Measurements from ENCODE around the gene XPNPEP3. TPM values are rescaled to one million over a fixed set of nuclear protein-coding genes. Genes with fewer than 3 reads are reported as not detected.

Gene XPNPEP3
- total RNA-seq, 2 donors from 2014 or later, result 27.6 to 32.7 TPM

DNA sequence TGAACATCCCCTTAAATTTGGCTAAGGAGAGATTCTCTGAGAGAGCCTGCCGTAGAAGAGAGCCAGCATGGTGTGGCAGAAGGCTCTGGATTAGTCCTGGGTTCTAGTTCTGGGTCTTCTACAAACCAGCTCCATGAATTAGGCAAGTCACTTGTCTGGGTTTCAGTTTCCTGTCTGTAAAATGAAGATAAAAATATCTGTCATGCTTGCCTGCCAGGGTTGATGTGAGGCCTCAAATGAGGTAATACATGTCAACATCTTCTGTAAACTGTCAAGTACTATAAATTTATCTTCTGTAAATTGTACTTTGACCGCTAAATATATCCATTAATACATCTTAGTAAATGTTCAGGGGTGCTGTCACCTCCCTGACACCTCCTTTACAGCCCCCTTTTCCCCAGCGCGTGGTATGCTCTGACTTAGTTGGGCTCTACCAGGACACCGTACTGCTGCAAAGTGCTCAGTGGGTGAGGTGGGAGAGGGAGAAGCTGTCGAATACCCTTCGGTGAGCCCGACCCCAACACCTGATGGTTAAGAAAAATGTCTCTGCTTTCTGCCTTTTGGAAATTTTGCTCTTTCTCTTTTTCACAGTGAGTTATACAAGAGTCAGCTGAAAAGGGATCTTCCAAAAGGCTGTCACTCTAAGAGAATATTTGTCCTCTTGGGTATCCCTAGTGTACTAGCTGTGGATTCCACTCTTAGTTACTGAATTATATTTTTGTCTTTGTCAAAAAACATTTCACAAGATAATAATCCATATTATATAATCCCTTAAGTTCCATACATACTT lies 109.2 kb downstream of the XPNPEP3 start:
- peaks cover 79% of the 10 kb centered on the region for H3K36me3 ChIP-seq (ENCODE audit: control insufficient read depth, insufficient read depth, low read length)
- Mint-ChIP-seq H3K36me3 (ENCODE audit: low read depth) (peaks cover 64% of the 10 kb centered on the region), H3K9me3 (no peaks in the 10 kb centered on the region), H3K27me3 (ENCODE audit: insufficient read depth) (no peaks in the 10 kb centered on the region), H3K27ac (no peak overlapping the region), H3K4me1 (peaks cover 7% of the 10 kb centered on the region), H3K4me3 (no peak overlapping the region)
- DNase-seq, result no peak
- TF ChIP-seq, protein P1, sequence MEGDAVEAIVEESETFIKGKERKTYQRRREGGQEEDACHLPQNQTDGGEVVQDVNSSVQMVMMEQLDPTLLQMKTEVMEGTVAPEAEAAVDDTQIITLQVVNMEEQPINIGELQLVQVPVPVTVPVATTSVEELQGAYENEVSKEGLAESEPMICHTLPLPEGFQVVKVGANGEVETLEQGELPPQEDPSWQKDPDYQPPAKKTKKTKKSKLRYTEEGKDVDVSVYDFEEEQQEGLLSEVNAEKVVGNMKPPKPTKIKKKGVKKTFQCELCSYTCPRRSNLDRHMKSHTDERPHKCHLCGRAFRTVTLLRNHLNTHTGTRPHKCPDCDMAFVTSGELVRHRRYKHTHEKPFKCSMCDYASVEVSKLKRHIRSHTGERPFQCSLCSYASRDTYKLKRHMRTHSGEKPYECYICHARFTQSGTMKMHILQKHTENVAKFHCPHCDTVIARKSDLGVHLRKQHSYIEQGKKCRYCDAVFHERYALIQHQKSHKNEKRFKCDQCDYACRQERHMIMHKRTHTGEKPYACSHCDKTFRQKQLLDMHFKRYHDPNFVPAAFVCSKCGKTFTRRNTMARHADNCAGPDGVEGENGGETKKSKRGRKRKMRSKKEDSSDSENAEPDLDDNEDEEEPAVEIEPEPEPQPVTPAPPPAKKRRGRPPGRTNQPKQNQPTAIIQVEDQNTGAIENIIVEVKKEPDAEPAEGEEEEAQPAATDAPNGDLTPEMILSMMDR (conservative IDR thresholded peaks at IDR 0.05), result no peak
- no peak overlapping the region for H3K27ac ChIP-seq (ENCODE audit: low read depth, low read length)
- H3K9me3 ChIP-seq (ENCODE audit: control insufficient read depth, low read length), result no peaks in the 10 kb centered on the region
- H3K27me3 ChIP-seq (ENCODE audit: control insufficient read depth, insufficient read depth, low read length, poor library complexity, severe bottlenecking), result no peaks in the 10 kb centered on the region
- WGBS, 2 experiments (ENCODE audit: insufficient coverage in 1 of 2, insufficient read length in 1 of 2), result 86 to 99% methylated on average over 3 to 8 of the region's 8 CpGs
- H3K9ac ChIP-seq (ENCODE audit: extremely low read depth, low read length, poor library complexity, severe bottlenecking), result no peak overlapping the region
- no peak overlapping the region for H3K4me3 ChIP-seq (ENCODE audit: low read length)
- peaks cover 6% of the 10 kb centered on the region for H3K4me1 ChIP-seq (ENCODE audit: control insufficient read depth, insufficient read depth, low read length)

DNA sequence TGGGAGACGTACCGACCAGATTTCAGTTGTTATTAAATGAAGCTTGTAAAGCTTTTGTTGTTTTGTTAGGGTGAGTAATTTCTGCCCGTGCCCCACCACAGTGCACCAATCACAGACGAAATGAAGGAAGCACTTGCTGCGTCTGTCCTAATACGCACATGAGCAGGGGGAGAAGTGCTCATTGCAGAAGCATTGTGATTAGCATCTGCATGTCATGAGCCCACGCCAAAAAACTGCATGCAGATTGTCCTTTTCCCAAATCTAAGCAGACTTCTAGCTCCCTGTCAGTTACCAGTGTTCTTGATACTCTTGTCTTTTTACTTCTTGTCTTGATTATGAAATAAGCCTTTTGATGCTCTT lies 109.8 kb downstream of the XPNPEP3 start:
- no peak overlapping the region for H3K4me3 ChIP-seq (ENCODE audit: low read length)
- peaks cover 61% of the 10 kb centered on the region for H3K36me3 Mint-ChIP-seq (ENCODE audit: low read depth)
- peaks cover 6% of the 10 kb centered on the region for H3K4me1 ChIP-seq (ENCODE audit: control insufficient read depth, insufficient read depth, low read length)
- no peak overlapping the region for H3K4me3 Mint-ChIP-seq
- no peak overlapping the region for H3K9ac ChIP-seq (ENCODE audit: extremely low read depth, low read length, poor library complexity, severe bottlenecking)
- no peaks in the 10 kb centered on the region for H3K9me3 ChIP-seq (ENCODE audit: control insufficient read depth, low read length)
- H3K27me3 Mint-ChIP-seq (ENCODE audit: insufficient read depth), result no peaks in the 10 kb centered on the region
- WGBS, 2 experiments (ENCODE audit: insufficient coverage in 1 of 2, insufficient read length in 1 of 2), result 95% methylated on average over 5 to 7 of the region's 7 CpGs
- H3K9me3 Mint-ChIP-seq, result no peaks in the 10 kb centered on the region
- peaks cover 77% of the 10 kb centered on the region for H3K36me3 ChIP-seq (ENCODE audit: control insufficient read depth, insufficient read depth, low read length)
- no peaks in the 10 kb centered on the region for H3K27me3 ChIP-seq (ENCODE audit: control insufficient read depth, insufficient read depth, low read length, poor library complexity, severe bottlenecking)
- TF ChIP-seq, protein P1 (conservative IDR thresholded peaks at IDR 0.05), result no peak
- peaks cover 8% of the 10 kb centered on the region for H3K4me1 Mint-ChIP-seq
- DNase-seq, result no peak
- no peak overlapping the region for H3K27ac Mint-ChIP-seq
- H3K27ac ChIP-seq (ENCODE audit: low read depth, low read length), result no peak overlapping the region

DNA sequence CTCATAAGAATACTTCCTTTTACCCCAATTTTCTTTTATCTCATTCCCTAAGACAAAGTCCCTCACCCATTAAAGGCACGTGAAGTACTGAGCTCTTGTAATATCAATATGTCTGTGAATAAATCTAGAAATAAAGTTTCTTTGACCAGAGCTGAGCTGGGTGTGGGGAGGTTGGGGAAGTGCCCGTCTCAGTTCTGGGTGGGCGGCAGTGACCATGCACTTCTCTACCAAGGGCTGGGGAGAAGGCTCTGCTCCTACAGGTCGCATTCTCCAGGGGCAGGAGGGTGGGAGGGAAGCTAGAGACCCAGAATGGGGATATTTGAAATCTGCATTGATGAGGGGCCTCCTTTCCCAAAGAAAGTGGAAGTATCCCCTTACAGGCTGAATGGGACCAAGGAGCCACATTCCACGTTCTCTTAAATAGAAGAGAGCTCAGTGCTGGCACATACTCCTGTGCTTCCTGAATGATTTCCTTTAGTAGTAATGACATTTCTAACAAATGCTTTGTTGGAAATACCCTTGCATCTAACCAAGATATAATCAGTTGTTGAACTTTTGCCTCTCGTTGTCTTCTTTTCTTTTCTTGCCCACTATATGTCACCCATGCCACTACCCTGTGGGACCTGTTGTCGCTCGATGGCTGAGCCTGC lies 110.3 kb downstream of the XPNPEP3 start:
- H3K36me3 ChIP-seq (ENCODE audit: control insufficient read depth, insufficient read depth, low read length), result peaks cover 77% of the 10 kb centered on the region
- Mint-ChIP-seq H3K27ac (peak overlapping the region; percentile 18), H3K4me1 (peaks cover 12% of the 10 kb centered on the region), H3K4me3 (no peak overlapping the region), H3K36me3 (ENCODE audit: low read depth) (peaks cover 61% of the 10 kb centered on the region), H3K9me3 (no peaks in the 10 kb centered on the region), H3K27me3 (ENCODE audit: insufficient read depth) (no peaks in the 10 kb centered on the region)
- H3K27me3 ChIP-seq (ENCODE audit: control insufficient read depth, insufficient read depth, low read length, poor library complexity, severe bottlenecking), result no peaks in the 10 kb centered on the region
- TF ChIP-seq, protein P1 (conservative IDR thresholded peaks at IDR 0.05), result no peak
- H3K9me3 ChIP-seq (ENCODE audit: control insufficient read depth, low read length), result no peaks in the 10 kb centered on the region
- WGBS, 2 experiments (ENCODE audit: insufficient coverage in 1 of 2, insufficient read length in 1 of 2), result 89 to 95% methylated on average over 4 to 8 of the region's 8 CpGs
- no peak for DNase-seq
- no peak overlapping the region for H3K9ac ChIP-seq (ENCODE audit: extremely low read depth, low read length, poor library complexity, severe bottlenecking)
- no peak overlapping the region for H3K4me3 ChIP-seq (ENCODE audit: low read length)
- H3K27ac ChIP-seq (ENCODE audit: low read depth, low read length), result no peak overlapping the region
- peaks cover 12% of the 10 kb centered on the region for H3K4me1 ChIP-seq (ENCODE audit: control insufficient read depth, insufficient read depth, low read length)
